Fibroblast of skin of right biceps (primary cell): ENCODE measurements around the gene GTPBP2.
A peak's percentile ranks its signal among the peaks of the same experiment; 100 is the strongest.
"Not testable (repeated sequence)": the region's sequence is repeated elsewhere in the genome, so short reads cannot be mapped to it uniquely, and the experiment has no call there.

Source experiments
- DNase-seq: peaks from one replicate; pipeline ENCODE4 v3.0.0-alpha.2; 2013

The GTPBP2 gene

DNA sequence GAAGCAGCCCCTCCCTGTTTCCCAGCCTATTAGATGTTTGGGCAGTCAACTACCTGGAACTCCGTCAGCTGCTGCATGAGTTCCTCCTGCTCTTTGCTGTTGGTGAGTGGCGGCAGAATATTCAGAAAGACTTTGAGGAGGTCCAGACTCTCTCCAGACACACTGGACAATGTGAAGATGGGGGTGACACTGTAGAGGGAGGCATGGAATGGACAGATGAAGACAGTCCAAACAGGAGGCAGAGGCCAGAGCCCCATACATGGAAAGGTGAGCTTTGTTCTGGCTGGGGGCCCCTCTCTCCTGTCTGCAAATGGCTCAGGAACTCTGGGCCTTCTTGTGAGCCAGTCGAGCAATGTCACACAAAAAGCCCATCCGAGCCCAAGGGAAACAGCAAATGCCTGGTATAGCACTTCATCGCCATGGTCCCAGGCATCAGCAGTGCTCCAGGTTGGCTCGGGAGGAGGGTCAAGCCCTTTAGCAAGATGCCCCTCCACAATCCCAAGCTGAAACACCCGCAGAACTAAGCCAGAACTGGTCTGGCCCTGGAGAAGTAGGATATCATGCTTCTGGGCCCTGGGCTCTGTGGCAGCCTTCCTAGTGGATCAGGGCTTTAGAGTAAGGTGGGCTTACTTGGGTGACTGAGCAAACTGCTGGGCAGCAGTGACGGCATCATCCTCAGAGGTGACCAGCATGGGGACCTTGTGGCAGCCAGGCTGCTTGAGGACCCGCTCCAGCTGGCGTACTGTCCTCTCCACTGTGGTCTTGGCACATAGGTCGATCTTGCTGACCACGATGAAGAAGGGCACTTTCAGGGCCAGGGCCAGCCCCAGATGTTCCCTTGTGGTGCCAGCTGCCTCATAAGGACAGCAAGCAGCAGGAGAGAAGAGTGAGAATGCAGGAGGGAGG is 4.9 kb downstream of the GTPBP2 start:
- no peak for DNase-seq

DNA sequence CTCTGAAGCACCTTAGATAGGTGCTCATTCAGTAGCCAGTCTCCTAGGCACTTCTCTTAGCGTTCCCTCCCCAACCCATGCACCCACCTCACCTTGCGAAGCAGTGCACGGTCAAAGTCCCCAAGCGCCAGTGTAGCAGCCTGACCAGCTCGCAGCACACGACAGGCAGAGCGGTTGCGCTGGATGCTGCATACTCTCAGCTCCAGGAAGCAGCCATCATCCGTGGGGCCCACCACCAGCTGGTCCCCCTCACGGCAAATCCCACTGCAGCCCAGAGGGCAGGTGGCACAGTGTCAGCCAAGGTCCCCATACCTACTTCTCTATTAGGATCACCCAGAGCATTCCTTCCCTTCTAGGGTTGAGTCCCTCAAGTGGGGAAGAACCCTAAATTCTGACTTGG is 6.5 kb downstream of the GTPBP2 start:
- DNase-seq = no peak

- no peak for DNase-seq
These were observed 7.3 kb downstream of the GTPBP2 start for GRCh38 chr6:43621836-43622180.

- DNase-seq = no peak
These were observed 7.8 kb downstream of the GTPBP2 start for GRCh38 chr6:43621078-43621835.

GRCh38 chr6:43616725-43617472 is 12.2 kb downstream of the GTPBP2 start:
- no peak for DNase-seq

GRCh38 chr6:43614396-43614730 is 14.7 kb downstream of the GTPBP2 start:
- DNase-seq = no peak

DNA sequence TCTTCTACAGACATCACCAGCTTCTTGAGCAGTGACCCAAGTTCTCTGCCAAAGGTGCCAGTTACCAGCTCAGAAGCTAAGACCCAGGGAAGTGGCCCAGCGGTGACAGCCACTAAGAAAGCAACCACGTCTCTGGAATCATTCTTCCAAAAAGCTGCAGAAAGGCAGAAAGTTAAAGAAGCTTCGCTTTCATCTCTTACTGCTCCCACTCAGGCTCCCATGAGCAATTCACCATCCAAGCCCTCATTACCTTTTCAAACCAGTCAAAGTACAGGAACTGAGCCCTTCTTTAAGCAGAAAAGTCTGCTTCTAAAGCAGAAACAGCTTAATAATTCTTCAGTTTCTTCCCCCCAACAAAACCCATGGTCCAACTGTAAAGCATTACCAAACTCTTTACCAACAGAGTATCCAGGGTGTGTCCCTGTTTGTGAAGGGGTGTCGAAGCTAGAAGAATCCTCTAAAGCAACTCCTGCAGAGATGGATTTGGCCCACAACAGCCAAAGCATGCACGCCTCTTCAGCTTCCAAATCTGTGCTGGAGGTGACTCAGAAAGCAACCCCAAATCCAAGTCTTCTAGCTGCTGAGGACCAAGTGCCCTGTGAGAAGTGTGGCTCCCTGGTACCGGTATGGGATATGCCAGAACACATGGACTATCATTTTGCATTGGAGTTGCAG is 15.2 kb downstream of the GTPBP2 start:
- DNase-seq = no peak

- DNase-seq = no peak
These were observed 18.6 kb downstream of the GTPBP2 start for GRCh38 chr6:43610431-43610830.

GRCh38 chr6:43609402-43609801 is 19.7 kb downstream of the GTPBP2 start:
- DNase-seq = no peak

DNA sequence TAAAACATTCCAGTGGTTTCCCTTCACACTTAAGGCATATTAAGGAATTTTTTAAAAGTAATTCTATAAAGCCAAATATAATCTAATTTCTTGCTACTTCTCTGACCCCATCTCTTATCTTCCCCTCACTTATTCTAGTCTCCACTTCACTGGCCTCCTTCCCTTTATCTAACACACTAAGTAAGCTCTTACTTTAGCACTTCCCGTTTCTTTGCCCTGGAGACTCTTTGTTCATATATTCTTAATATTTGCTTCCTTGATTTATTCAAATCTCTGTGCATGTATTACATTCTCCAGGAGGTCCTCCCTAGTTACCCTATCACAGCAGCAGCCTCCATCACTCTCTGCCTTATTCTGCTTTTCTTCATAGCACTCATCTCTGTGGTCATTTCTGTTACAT is 20.3 kb downstream of the GTPBP2 start:
- DNase-seq = no peak

DNA sequence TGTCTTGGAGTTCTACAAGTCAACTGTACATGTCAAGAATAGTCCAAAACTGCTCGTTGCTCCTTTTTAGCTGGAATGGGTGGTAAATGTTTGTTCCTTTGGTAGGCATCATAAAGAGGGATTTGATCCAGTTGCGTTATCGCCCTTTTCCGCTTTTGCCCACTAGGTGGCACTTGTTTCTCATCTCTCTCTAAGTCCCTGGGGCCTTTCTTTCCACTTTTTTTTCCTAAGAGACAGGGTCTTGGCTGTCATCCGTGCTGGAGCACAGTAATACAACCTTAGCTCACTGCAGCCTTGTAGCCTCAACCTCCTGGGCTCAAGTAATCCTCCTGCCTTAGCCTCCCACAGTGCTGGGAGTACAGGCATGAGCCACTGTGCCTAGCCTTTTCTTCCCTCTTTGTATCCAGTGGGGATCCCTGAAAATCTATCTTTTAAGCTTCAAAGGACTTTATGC is 20.7 kb downstream of the GTPBP2 start:
- peak; percentile 73 for DNase-seq

DNA sequence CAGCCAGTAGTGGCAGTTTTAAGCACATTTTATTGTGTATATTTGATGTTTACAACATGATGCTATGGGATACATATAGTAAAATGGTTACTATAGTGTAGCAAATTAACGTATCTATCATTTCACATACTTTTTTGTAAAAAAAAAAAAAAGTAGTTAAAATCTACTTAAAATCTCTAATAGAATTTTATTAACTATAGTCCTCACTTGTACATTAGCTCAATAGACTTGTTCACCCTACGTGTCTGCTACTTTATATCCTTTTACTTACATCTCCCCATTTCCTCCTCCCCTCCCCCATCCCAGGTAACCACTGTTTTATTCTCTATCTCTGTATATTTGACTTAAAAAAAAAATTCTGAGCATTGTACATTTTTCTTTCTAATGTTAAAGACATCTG is 23.0 kb downstream of the GTPBP2 start:
- DNase-seq = no peak

DNA sequence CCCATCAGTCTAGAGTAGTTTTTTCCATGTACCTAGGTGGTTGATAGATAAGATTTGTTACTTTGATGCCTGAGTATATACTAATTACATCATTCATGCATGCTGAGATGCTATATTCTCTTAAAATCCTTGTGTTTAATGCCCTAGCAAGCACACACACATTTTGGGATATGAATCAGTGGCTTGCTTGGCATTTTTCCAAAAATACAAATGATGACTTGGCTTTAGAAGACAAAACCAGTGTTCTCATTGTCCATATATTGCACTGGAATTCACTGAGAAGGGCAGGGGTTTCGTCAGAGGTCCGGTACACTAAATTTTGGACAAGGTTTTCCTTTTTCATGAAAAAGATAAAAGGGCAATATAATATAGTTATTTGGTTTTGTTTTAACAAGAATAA is 24.9 kb downstream of the GTPBP2 start:
- peak; percentile 75 for DNase-seq

- DNase-seq = no peak
These were observed 28.5 kb downstream of the GTPBP2 start for GRCh38 chr6:43600595-43600994.

GRCh38 chr6:43593938-43594337 is 35.1 kb downstream of the GTPBP2 start:
- no peak for DNase-seq

GRCh38 chr6:43589564-43589963 is 39.5 kb downstream of the GTPBP2 start:
- not testable (repeated sequence) for DNase-seq

GRCh38 chr6:43588194-43588593 is 40.9 kb downstream of the GTPBP2 start:
- DNase-seq = no peak

DNA sequence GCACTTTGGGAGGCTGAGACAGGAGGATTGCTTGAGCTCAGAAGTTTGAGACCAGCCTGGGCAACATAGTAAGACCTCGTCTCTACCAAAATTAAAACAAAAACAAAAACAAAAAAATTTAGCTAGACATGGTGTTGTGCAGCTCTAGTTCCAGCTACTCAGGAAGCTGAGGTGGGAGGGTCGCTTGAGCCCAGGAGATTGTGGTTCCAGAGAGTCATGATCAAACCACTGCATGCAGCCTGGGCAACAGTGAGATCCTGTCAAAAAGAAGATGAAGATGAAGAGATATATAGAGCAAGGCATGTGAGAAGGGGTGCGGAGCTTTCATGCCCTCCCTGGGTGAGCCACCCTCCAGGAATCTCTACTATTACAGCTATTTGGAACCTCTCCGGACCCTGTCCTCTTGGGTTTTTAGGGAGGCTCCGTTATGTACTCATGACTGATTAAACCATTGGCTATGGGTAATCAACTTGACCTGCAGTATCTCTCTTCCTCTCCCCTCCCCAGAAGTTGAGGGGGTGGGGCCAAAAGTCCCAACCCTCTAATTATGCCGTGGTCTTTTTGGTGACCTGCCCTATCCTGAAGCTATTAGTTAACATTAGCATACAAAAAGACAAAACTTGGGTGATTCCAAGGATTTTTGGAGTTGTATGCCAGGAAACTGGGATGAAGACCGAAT is 44.0 kb downstream of the GTPBP2 start:
- DNase-seq = peak; percentile 55

DNA sequence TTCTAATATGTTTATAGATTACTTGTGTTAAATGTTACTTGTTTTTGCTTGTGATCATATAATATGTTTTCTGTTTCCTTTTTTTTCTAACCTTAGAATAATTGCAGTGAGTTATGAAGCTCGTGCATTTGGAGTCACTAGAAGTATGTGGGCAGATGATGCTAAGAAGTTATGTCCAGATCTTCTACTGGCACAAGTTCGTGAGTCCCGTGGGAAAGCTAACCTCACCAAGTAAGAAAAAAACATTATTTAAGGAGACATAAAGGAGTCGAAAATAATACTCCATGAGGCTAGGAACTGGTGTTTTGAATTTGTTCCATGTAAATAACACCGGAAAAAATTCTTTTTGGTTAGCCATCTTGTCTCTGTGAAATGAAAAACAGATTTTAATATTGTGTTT is 46.2 kb downstream of the GTPBP2 start:
- DNase-seq = peak; percentile 3

GRCh38 chr6:43579171-43579570 is 49.9 kb downstream of the GTPBP2 start:
- DNase-seq = peak; percentile 11

DNA sequence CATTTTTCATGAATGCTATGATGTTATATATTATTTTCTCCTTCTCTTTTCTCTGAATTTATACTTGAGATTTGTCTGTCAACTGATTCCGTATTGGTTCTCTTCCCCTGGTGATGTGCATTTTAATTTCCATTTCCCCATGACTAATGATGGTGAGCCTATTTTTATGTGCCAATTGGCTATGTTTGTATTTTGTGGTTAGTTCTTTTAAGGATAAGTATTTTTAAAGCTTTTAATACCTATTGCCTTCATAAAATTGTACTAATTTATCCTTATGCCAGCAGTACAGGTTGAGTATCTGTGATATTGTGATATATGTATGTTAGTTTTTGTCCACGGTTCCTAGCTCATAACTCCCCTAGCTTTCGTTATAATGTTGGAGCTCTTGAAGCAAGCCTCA is 50.3 kb downstream of the GTPBP2 start:
- DNase-seq = no peak
